Omental fat pad (tissue), 4 donors: ENCODE measurements around the gene ANK3. TPM values are rescaled to one million over a fixed set of nuclear protein-coding genes. Genes with fewer than 3 reads are reported as not detected.
"Not testable (repeated sequence)": the region's sequence is repeated elsewhere in the genome, so short reads cannot be mapped to it uniquely, and the experiment has no call there.

Experiments
- ATAC-seq: fragments of 150-250 bp; one replicate; pipeline ENCODE4 v1.9.1; 2016; ENCODE audit warnings: mild to moderate bottlenecking, moderate library complexity; ENCODE audit not compliant: low FRiP score
- DNase-seq: peaks from one replicate; pipeline ENCODE4 v3.0.0-alpha.2; 2019; ENCODE audit warnings: low spot score
- CTCF ChIP-seq, 3 donors: fragments of 450-650 bp; IDR thresholded peaks; one replicate each; pipeline ENCODE4 v1.5.1; 2016 to 2017; ENCODE audit warnings: antibody characterized with exemption in 3 of 3, mild to moderate bottlenecking in 3 of 3, moderate library complexity in 2 of 3
- total RNA-seq, 4 donors: library from RNA; depleted of rRNA; stranded (reverse); fragments of >200 nt; gene quantifications; one replicate each; pipeline ENCODE4 v1.1.0, GENCODE V29; 2016

The ANK3 gene
- total RNA-seq, 4 donors from 2014 or later, result 10.5 to 22.5 (median 13.3) TPM

- TF ChIP-seq CTCF (IDR thresholded peaks at IDR 0.05), result no peak
- ATAC-seq (no peak), DNase-seq (no peak)
Measured at GRCh38 chr10:60295028-60295937, 94.4 kb downstream of the ANK3 start.

GRCh38 chr10:60293581-60294175 lies 96.0 kb downstream of the ANK3 start:
- no peak for TF ChIP-seq CTCF (IDR thresholded peaks at IDR 0.05)
- ATAC-seq (no peak), DNase-seq (no peak)

GRCh38 chr10:60292998-60293397 lies 96.7 kb downstream of the ANK3 start:
- DNase-seq (no peak), ATAC-seq (no peak)
- TF ChIP-seq CTCF (IDR thresholded peaks at IDR 0.05), result no peak

GRCh38 chr10:60292536-60292935 lies 97.1 kb downstream of the ANK3 start:
- DNase-seq, ATAC-seq: not testable (repeated sequence)

- DNase-seq (no peak), ATAC-seq (peak; percentile 37)
- TF ChIP-seq CTCF (IDR thresholded peaks at IDR 0.05), result no peak
Measured at GRCh38 chr10:60291344-60291930, 98.2 kb downstream of the ANK3 start.

GRCh38 chr10:60290558-60290957 lies 99.1 kb downstream of the ANK3 start:
- DNase-seq (no peak), ATAC-seq (no peak)
- TF ChIP-seq CTCF (IDR thresholded peaks at IDR 0.05), result no peak

- TF ChIP-seq CTCF (IDR thresholded peaks at IDR 0.05), result no peak
- DNase-seq (no peak), ATAC-seq (no peak)
Measured at GRCh38 chr10:60289800-60290199, 99.9 kb downstream of the ANK3 start.
